NB4 (cell line): ENCODE data around the gene CEP170.
"Not testable (repeated sequence)": the region's sequence is repeated elsewhere in the genome, so short reads cannot be mapped to it uniquely, and the experiment has no call there.

Source experiments
- MYC ChIP-seq: IDR thresholded peaks from 2 replicates; pipeline ENCODE4 v1.6.1; 2011; ENCODE audit warnings: low read depth, low read length
- POLR2A ChIP-seq: IDR thresholded peaks from 2 replicates; pipeline ENCODE4 v1.6.1; 2011; ENCODE audit warnings: mild to moderate bottlenecking; ENCODE audit not compliant: insufficient read length; ENCODE audit errors: extremely low read depth
- TF ChIP-seq, protein P1 (sequence below): IDR thresholded peaks from one replicate; pipeline ENCODE4 v1.5.1; 2012; ENCODE audit warnings: low read depth, low read length
- TF ChIP-seq, protein P2 (sequence below): IDR thresholded peaks from 2 replicates; pipeline ENCODE4 v1.6.1; 2011; ENCODE audit warnings: low read depth, low read length

- TF ChIP-seq, protein P1, sequence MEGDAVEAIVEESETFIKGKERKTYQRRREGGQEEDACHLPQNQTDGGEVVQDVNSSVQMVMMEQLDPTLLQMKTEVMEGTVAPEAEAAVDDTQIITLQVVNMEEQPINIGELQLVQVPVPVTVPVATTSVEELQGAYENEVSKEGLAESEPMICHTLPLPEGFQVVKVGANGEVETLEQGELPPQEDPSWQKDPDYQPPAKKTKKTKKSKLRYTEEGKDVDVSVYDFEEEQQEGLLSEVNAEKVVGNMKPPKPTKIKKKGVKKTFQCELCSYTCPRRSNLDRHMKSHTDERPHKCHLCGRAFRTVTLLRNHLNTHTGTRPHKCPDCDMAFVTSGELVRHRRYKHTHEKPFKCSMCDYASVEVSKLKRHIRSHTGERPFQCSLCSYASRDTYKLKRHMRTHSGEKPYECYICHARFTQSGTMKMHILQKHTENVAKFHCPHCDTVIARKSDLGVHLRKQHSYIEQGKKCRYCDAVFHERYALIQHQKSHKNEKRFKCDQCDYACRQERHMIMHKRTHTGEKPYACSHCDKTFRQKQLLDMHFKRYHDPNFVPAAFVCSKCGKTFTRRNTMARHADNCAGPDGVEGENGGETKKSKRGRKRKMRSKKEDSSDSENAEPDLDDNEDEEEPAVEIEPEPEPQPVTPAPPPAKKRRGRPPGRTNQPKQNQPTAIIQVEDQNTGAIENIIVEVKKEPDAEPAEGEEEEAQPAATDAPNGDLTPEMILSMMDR: not testable (repeated sequence)
- TF ChIP-seq POLR2A, MYC: not testable (repeated sequence)
- TF ChIP-seq, protein P2, sequence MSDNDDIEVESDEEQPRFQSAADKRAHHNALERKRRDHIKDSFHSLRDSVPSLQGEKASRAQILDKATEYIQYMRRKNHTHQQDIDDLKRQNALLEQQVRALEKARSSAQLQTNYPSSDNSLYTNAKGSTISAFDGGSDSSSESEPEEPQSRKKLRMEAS: not testable (repeated sequence)
Measured at GRCh38 chr1:243118601-243119322, 136.3 kb downstream of the CEP170 start.
